ENCODE results near the gene NEDD9. TPM values are rescaled to one million over a fixed set of nuclear protein-coding genes. Genes with fewer than 3 reads are reported as not detected.

NEDD9 gene
- total RNA-seq, 1 donor from 2014 or later: 107 TPM

- no peak for DNase-seq (ENCODE audit: low spot score)
Measured at GRCh38 chr6:11218538-11219399, 13.7 kb downstream of the NEDD9 start.

GRCh38 chr6:11218102-11218442 is 14.4 kb downstream of the NEDD9 start:
- DNase-seq (ENCODE audit: low spot score): no peak

- DNase-seq (ENCODE audit: low spot score): no peak
Measured at GRCh38 chr6:11217360-11218101, 14.9 kb downstream of the NEDD9 start.

GRCh38 chr6:11215773-11216172 is 16.7 kb downstream of the NEDD9 start:
- DNase-seq (ENCODE audit: low spot score): no peak

- no peak for DNase-seq (ENCODE audit: low spot score)
Measured at GRCh38 chr6:11214901-11215300, 17.6 kb downstream of the NEDD9 start.

- DNase-seq (ENCODE audit: low spot score): no peak
Measured at GRCh38 chr6:11214084-11214833, 18.2 kb downstream of the NEDD9 start.

- DNase-seq (ENCODE audit: low spot score): no peak
Measured at GRCh38 chr6:11213422-11214021, 18.9 kb downstream of the NEDD9 start.

- no peak for DNase-seq (ENCODE audit: low spot score)
Measured at GRCh38 chr6:11212664-11213063, 19.8 kb downstream of the NEDD9 start.

- no peak for DNase-seq (ENCODE audit: low spot score)
Measured at GRCh38 chr6:11211254-11211653, 21.2 kb downstream of the NEDD9 start.

- DNase-seq (ENCODE audit: low spot score): no peak
Measured at GRCh38 chr6:11210386-11211138, 21.9 kb downstream of the NEDD9 start.

GRCh38 chr6:11209906-11210305 is 22.6 kb downstream of the NEDD9 start:
- DNase-seq (ENCODE audit: low spot score): no peak

- DNase-seq (ENCODE audit: low spot score): no peak
Measured at GRCh38 chr6:11209369-11209768, 23.1 kb downstream of the NEDD9 start.

GRCh38 chr6:11208854-11209253 is 23.6 kb downstream of the NEDD9 start:
- no peak for DNase-seq (ENCODE audit: low spot score)

GRCh38 chr6:11208267-11208666 is 24.2 kb downstream of the NEDD9 start:
- DNase-seq (ENCODE audit: low spot score): no peak

GRCh38 chr6:11207199-11207968 is 25.1 kb downstream of the NEDD9 start:
- no peak for DNase-seq (ENCODE audit: low spot score)

- no peak for DNase-seq (ENCODE audit: low spot score)
Measured at GRCh38 chr6:11206576-11206975, 25.9 kb downstream of the NEDD9 start.

GRCh38 chr6:11204794-11205366 is 27.6 kb downstream of the NEDD9 start:
- DNase-seq (ENCODE audit: low spot score): no peak

GRCh38 chr6:11204005-11204399 is 28.5 kb downstream of the NEDD9 start:
- DNase-seq (ENCODE audit: low spot score): no peak

GRCh38 chr6:11203306-11204004 is 29.0 kb downstream of the NEDD9 start:
- DNase-seq (ENCODE audit: low spot score): no peak
